ENCODE results near the gene PPP2R5D.
"Not testable (repeated sequence)": the region's sequence is repeated elsewhere in the genome, so short reads cannot be mapped to it uniquely, and the experiment has no call there.

The PPP2R5D gene

GRCh38 chr6:43040542-43041257 lies 56.3 kb downstream of the PPP2R5D start:
- H3K4me2 ChIP-seq (ENCODE audit: insufficient read depth, low read length) = no peak overlapping the region
- H2AFZ ChIP-seq (ENCODE audit: low read depth, low read length) = no peak overlapping the region
- ATAC-seq (ENCODE audit: insufficient read depth, low read depth) = no peak
- no peaks in the 10 kb centered on the region for H3K4me1 ChIP-seq (ENCODE audit: insufficient read depth, low read length)
- DNase-seq = no peak
- H3K27me3 ChIP-seq (ENCODE audit: insufficient read depth, low read length, poor library complexity) = no peaks in the 10 kb centered on the region
- no peak for TF ChIP-seq EZH2 (IDR thresholded peaks at IDR 0.05; ENCODE audit: borderline replicate concordance, low read depth, low read length, severe bottlenecking)
- no peak for TF ChIP-seq CTCF (IDR thresholded peaks at IDR 0.05; ENCODE audit: borderline replicate concordance, extremely low read depth, low read length, poor library complexity, severe bottlenecking)
- no peak overlapping the region for H3K27ac ChIP-seq (ENCODE audit: low read length)
- peaks cover 68% of the 10 kb centered on the region for H3K36me3 ChIP-seq (ENCODE audit: insufficient read depth, low read length)
- no peak overlapping the region for H3K9ac ChIP-seq (ENCODE audit: low read depth, low read length)
- H3K4me3 ChIP-seq (ENCODE audit: low read depth in 1 of 2, low read length in 2 of 2) = no peak overlapping the region
- no peaks in the 10 kb centered on the region; the same call in 1 of the 2 replicates for H4K20me1 ChIP-seq (ENCODE audit: insufficient read depth, low read length)
- no peaks in the 10 kb centered on the region for H3K9me3 ChIP-seq (ENCODE audit: insufficient read depth, low read length, severe bottlenecking)
- no peaks in the 10 kb centered on the region for H3K79me2 ChIP-seq (ENCODE audit: insufficient read depth, low read length)

DNA sequence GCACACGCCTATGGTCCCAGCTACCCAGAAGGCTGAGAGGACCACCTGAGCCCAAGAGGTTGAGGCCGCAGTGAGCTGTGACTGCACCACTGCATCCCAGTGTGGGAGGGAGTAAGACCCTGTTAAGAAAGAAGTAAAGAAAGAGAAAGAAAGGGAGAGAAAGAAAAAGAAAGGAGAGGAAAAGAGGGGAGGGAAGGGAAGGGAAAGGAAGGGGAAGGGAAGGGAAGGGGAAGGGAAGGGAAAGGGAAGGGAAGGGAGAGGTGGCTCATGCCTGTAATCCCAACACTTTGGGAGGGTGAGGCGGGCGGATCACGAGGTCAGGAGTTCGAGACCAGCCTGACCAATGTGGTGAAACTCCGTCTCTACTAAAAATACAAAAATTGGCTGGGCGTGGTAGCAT lies 57.1 kb downstream of the PPP2R5D start:
- H3K27ac ChIP-seq (ENCODE audit: low read length); H3K4me2 ChIP-seq (ENCODE audit: insufficient read depth, low read length); H3K4me1 ChIP-seq (ENCODE audit: insufficient read depth, low read length); H3K4me3 ChIP-seq (ENCODE audit: low read depth in 1 of 2, low read length in 2 of 2); ATAC-seq (ENCODE audit: insufficient read depth, low read depth); H3K9ac ChIP-seq (ENCODE audit: low read depth, low read length); H4K20me1 ChIP-seq (ENCODE audit: insufficient read depth, low read length); H3K27me3 ChIP-seq (ENCODE audit: insufficient read depth, low read length, poor library complexity); H3K9me3 ChIP-seq (ENCODE audit: insufficient read depth, low read length, severe bottlenecking); H2AFZ ChIP-seq (ENCODE audit: low read depth, low read length); H3K79me2 ChIP-seq (ENCODE audit: insufficient read depth, low read length); DNase-seq: not testable (repeated sequence)
- peaks cover 72% of the 10 kb centered on the region for H3K36me3 ChIP-seq (ENCODE audit: insufficient read depth, low read length)

- peaks cover 63% of the 10 kb centered on the region for H3K36me3 ChIP-seq (ENCODE audit: insufficient read depth, low read length)
- no peak for TF ChIP-seq CTCF (IDR thresholded peaks at IDR 0.05; ENCODE audit: borderline replicate concordance, extremely low read depth, low read length, poor library complexity, severe bottlenecking)
- TF ChIP-seq EZH2 (IDR thresholded peaks at IDR 0.05; ENCODE audit: borderline replicate concordance, low read depth, low read length, severe bottlenecking) = no peak
- no peaks in the 10 kb centered on the region for H3K4me1 ChIP-seq (ENCODE audit: insufficient read depth, low read length)
Observed at GRCh38 chr6:43043310-43043709, 58.9 kb downstream of the PPP2R5D start.

DNA sequence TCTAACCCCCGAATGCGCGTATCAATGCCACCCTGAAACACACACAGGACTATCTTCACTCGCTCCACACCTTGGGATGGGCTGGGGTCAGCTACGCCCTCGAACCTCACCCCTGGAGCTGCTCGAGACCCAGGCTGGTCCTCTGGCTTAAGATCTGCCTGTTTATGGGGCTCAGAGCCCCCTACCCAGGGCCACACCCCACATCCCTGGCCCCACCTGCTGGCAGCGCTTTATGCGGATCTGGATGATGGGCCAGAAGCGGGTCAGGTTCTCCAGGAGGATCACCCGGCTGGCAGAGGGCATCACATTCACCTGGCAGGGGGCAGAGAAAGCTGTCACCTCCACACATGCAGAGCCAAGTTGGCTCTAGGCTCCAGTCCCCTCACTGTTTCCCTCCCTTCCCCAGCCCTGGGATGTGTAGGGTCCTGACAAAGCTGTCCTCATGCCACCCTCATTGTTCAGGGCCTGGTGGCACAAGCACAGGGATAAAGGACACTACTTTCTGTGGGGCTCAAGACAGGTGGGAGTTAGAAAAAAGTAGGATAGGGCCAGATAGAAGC lies 61.1 kb downstream of the PPP2R5D start:
- peaks cover 64% of the 10 kb centered on the region for H3K36me3 ChIP-seq (ENCODE audit: insufficient read depth, low read length)
- TF ChIP-seq CTCF (IDR thresholded peaks at IDR 0.05; ENCODE audit: borderline replicate concordance, extremely low read depth, low read length, poor library complexity, severe bottlenecking) (no peak), EZH2 (IDR thresholded peaks at IDR 0.05; ENCODE audit: borderline replicate concordance, low read depth, low read length, severe bottlenecking) (no peak)

More at GRCh38 chr6:43043310-43043709, 58.9 kb downstream of the PPP2R5D start:
- no peak overlapping the region for H3K4me2 ChIP-seq (ENCODE audit: insufficient read depth, low read length)
- H3K9me3 ChIP-seq (ENCODE audit: insufficient read depth, low read length, severe bottlenecking) = no peaks in the 10 kb centered on the region
- no peaks in the 10 kb centered on the region for H3K27me3 ChIP-seq (ENCODE audit: insufficient read depth, low read length, poor library complexity)
- no peak overlapping the region for H3K4me3 ChIP-seq (ENCODE audit: low read depth in 1 of 2, low read length in 2 of 2)
- no peak for DNase-seq
- H4K20me1 ChIP-seq (ENCODE audit: insufficient read depth, low read length) = no peaks in the 10 kb centered on the region
- ATAC-seq (ENCODE audit: insufficient read depth, low read depth) = no peak
- H3K9ac ChIP-seq (ENCODE audit: low read depth, low read length) = no peak overlapping the region
- H3K27ac ChIP-seq (ENCODE audit: low read length) = no peak overlapping the region
- H2AFZ ChIP-seq (ENCODE audit: low read depth, low read length) = no peak overlapping the region
- H3K79me2 ChIP-seq (ENCODE audit: insufficient read depth, low read length) = no peaks in the 10 kb centered on the region

More for the DNA sequence above, 61.1 kb downstream of the PPP2R5D start:
- Histone ChIP-seq H3K4me1 (ENCODE audit: insufficient read depth, low read length) (no peaks in the 10 kb centered on the region), H2AFZ (ENCODE audit: low read depth, low read length) (no peak overlapping the region), H3K27ac (ENCODE audit: low read length) (no peak overlapping the region), H3K27me3 (ENCODE audit: insufficient read depth, low read length, poor library complexity) (no peaks in the 10 kb centered on the region), H3K4me3 (ENCODE audit: low read depth in 1 of 2, low read length in 2 of 2) (no peak overlapping the region), H3K9ac (ENCODE audit: low read depth, low read length) (no peak overlapping the region), H3K4me2 (ENCODE audit: insufficient read depth, low read length) (no peak overlapping the region), H3K79me2 (ENCODE audit: insufficient read depth, low read length) (no peaks in the 10 kb centered on the region), H4K20me1 (ENCODE audit: insufficient read depth, low read length) (no peaks in the 10 kb centered on the region), H3K9me3 (ENCODE audit: insufficient read depth, low read length, severe bottlenecking) (no peaks in the 10 kb centered on the region)
- no peak for DNase-seq
- no peak for ATAC-seq (ENCODE audit: insufficient read depth, low read depth)

All from DND-41 (cell line).